ENCODE results near the gene MDM2.
"Not testable (repeated sequence)": the region's sequence is repeated elsewhere in the genome, so short reads cannot be mapped to it uniquely, and the experiment has no call there.

Gene MDM2

DNA sequence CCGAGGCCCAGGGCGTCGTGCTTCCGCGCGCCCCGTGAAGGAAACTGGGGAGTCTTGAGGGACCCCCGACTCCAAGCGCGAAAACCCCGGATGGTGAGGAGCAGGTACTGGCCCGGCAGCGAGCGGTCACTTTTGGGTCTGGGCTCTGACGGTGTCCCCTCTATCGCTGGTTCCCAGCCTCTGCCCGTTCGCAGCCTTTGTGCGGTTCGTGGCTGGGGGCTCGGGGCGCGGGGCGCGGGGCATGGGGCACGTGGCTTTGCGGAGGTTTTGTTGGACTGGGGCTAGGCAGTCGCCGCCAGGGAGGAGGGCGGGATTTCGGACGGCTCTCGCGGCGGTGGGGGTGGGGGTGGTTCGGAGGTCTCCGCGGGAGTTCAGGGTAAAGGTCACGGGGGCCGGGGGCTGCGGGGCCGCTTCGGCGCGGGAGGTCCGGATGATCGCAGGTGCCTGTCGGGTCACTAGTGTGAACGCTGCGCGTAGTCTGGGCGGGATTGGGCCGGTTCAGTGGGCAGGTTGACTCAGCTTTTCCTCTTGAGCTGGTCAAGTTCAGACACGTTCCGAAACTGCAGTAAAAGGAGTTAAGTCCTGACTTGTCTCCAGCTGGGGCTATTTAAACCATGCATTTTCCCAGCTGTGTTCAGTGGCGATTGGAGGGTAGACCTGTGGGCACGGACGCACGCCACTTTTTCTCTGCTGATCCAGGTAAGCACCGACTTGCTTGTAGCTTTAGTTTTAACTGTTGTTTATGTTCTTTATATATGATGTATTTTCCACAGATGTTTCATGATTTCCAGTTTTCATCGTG lies 612 bp downstream of the MDM2 start:
- TF ChIP-seq, protein P1, sequence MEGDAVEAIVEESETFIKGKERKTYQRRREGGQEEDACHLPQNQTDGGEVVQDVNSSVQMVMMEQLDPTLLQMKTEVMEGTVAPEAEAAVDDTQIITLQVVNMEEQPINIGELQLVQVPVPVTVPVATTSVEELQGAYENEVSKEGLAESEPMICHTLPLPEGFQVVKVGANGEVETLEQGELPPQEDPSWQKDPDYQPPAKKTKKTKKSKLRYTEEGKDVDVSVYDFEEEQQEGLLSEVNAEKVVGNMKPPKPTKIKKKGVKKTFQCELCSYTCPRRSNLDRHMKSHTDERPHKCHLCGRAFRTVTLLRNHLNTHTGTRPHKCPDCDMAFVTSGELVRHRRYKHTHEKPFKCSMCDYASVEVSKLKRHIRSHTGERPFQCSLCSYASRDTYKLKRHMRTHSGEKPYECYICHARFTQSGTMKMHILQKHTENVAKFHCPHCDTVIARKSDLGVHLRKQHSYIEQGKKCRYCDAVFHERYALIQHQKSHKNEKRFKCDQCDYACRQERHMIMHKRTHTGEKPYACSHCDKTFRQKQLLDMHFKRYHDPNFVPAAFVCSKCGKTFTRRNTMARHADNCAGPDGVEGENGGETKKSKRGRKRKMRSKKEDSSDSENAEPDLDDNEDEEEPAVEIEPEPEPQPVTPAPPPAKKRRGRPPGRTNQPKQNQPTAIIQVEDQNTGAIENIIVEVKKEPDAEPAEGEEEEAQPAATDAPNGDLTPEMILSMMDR (IDR thresholded peaks at IDR 0.05; ENCODE audit: extremely low read depth, missing control alignments), result no peak
- DNase-seq (ENCODE audit: low spot score), result peak; percentile 86

DNA sequence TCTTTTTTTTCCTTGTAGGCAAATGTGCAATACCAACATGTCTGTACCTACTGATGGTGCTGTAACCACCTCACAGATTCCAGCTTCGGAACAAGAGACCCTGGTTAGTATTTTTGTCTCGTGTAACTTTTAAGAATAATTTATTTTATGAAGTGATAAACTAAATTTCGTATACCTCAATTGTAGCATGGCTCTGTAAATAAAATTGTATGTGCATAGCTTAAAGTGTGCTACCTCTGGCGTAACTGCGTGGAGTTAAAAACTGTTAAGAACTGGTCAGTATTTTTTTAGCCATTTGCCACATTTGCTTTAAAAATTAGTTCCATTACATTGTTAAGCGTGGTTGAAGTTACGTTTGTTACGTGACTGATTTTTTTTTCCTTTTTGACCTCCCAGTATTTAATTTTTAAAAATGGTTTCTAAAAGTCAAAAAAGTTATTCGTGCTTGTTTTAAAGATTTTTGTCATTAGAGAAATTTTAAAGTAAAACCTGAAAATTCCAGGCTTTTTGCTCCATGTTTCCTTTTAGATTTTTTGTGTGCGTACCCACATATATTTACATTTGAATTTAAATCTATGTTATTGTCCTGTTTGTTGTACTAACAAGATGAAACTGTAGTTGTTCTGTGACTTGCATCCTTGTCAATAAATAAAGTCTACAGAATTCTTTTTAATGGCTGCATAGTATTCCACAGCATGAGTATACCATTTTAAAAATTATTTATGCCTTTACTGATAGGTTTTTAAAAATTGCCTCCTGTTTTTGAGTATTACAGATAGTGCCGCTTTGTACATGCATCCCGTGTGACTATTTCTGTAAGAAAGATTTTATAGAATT lies 1.4 kb downstream of the MDM2 start:
- no peak for DNase-seq (ENCODE audit: low spot score)
- TF ChIP-seq, protein P1 (IDR thresholded peaks at IDR 0.05; ENCODE audit: extremely low read depth, missing control alignments), result no peak

DNA sequence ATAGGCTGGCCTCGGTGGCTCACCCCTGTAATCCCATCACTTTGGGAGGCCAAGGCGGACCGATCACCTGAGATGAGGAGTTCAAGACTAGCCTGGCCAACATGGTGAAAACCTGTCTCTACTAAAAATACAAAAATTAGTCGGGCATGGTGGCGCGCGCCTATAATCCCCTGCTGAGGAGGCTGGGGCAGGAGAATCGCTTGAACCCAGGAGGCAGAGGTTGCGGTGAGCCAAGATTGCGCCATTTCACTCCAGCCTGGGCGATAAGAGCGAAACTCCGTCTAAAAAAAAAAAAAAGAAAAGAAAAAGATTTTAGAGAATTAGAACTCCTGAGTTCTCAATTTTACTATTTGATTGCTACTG lies 2.0 kb downstream of the MDM2 start:
- not testable (repeated sequence) for DNase-seq (ENCODE audit: low spot score)

DNA sequence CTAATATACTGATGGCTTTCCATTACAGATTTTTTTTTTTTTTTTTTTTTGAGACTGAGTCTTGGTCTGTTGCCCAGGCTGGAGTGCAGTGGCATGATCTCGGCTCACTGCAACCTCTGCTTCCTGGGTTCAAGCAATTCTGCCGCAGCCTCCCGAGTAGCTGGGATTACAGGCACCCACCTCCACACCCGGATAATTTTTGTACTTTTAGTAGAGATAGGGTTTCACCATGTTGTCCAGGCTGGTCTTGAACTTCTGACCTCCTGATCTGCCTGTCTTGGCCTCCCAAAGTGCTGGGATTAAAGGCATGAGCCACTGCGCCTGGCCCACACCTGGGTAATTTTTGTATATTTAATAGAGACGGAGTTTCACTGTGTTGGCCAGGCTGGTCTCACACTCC lies 3.6 kb downstream of the MDM2 start:
- not testable (repeated sequence) for DNase-seq (ENCODE audit: low spot score)

DNA sequence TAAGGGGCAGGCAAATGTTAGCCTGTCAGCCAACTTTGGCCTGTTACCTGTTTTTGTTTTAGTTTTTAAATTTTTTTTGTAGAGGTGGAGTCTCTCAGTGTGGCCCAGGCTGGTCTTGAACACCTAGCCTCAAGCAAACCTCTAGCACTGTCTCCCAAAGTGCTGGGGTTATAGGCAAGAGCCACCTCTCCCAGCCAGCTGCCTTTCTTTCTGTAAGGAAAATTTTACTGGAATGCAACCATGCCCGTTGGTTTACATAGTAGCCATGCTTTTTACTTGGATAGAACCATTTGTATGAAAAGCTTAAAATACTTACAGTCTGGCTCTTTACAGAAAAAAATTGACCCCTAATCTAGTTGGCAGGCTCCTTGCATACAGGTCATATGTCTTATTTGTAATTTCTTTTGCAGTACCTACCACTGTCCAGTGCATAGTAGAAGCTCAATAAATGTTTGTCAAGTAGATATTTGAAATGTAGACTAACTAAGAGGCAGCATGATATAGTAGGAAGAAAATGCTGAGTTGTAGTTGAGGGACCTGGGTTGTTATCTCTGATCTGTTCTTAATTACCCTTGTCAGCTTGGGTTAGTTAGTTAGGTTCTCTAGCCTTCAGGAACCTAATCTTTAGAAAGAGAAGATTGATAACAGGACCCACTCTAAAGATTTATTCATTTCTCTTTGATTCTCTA lies 4.7 kb downstream of the MDM2 start:
- DNase-seq (ENCODE audit: low spot score), result no peak
- TF ChIP-seq, protein P1 (IDR thresholded peaks at IDR 0.05; ENCODE audit: extremely low read depth, missing control alignments), result no peak

DNA sequence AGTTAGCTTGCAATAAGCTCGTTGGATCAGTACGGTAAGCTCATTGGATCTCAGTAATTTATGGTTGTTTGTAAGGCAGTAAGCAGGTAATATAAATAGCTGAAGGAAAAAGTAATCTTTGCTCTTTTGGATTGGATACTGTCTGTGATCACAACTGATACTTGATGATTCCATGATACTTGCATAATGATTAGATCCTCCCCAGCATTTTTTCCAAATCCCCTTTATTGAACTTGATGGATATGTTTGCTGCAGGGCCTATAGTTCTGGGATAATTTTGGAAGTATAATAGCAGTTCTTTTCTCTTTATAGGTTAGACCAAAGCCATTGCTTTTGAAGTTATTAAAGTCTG lies 5.2 kb downstream of the MDM2 start:
- TF ChIP-seq, protein P1 (IDR thresholded peaks at IDR 0.05; ENCODE audit: extremely low read depth, missing control alignments), result no peak
- DNase-seq (ENCODE audit: low spot score), result no peak

DNA sequence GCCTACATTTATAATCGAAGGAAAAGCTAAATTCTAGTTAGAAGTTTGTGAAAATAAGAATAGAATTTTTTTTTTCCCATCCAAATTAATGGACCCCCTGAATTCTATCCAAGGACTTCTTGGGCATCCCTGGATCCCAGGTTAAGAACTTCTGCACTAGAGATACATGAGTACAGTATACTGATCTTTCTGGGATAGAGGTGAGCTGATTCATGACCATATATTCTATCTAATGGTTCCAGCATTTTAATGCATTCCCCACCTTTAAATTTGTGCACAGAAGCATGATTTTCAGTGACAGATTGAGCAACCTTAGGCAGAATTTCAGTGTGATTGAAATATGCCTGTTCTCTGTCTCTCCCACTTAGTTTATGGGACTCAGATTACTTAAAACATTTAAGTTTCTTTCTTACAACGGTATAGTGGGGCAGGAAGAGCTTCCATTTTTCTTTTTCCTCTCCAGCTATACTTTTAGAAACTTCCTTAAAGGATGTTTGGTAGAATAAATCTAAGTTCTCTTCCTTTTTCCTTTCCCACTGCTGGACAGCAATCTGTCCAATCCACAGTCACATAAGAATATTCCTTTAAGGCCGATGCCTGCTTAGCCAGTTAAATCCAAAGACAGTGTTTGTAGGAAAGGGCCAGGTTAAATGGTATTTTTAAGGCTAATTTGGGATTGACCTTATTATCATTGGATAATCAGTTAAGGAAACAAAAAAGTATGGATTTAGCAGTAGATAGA lies 6.7 kb downstream of the MDM2 start:
- TF ChIP-seq, protein P1 (IDR thresholded peaks at IDR 0.05; ENCODE audit: extremely low read depth, missing control alignments), result no peak
- no peak for DNase-seq (ENCODE audit: low spot score)

Measured in GM20000 (cell line).